Adrenal gland (tissue), 12 donors: ENCODE data around the gene OR4M1. TPM values are rescaled to one million over a fixed set of nuclear protein-coding genes. Genes with fewer than 3 reads are reported as not detected.
"Not testable (repeated sequence)": the region's sequence is repeated elsewhere in the genome, so short reads cannot be mapped to it uniquely, and the experiment has no call there.

Experiments used
- DNase-seq, 7 donors: peaks; one replicate each; pipeline ENCODE4 v3.0.0-alpha.2; 2019 to 2020
- H3K27ac ChIP-seq, 5 donors: fragments of 200-600 bp; sonication (generic) in 4 of 5; 1 replicate in 3 of 5; 2 replicates in 2 of 5; pipeline versions ENCODE4 v1.5.1 to v1.8.0; 2016 to 2020; ENCODE audit warnings: mild to moderate bottlenecking in 1 of 5
- H3K27me3 ChIP-seq: fragments of 200-600 bp; 2 replicates; pipeline ENCODE4 v1.8.0; 2021
- H3K36me3 ChIP-seq, 2 donors: fragments of 200-600 bp; replicated peaks in 1 of 2; 1 replicate in 1 of 2; 2 replicates in 1 of 2; pipeline versions ENCODE4 v1.5.1 to v1.8.0; 2018 to 2022
- H3K4me1 ChIP-seq, 2 donors: fragments of 200-600 bp; replicated peaks in 1 of 2; 1 replicate in 1 of 2; 2 replicates in 1 of 2; pipeline versions ENCODE4 v1.5.1 to v1.8.0; 2018 to 2021
- H3K4me3 ChIP-seq, 4 donors: fragments of 200-600 bp; sonication (generic) in 3 of 4; one replicate each; pipeline ENCODE4 v1.5.1; 2016 to 2018
- H3K9me3 ChIP-seq, 3 donors: fragments of 200-600 bp; sonication (generic) in 1 of 3; replicated peaks in 1 of 3; 1 replicate in 2 of 3; 2 replicates in 1 of 3; pipeline versions ENCODE4 v1.5.1 to v1.8.0; 2016 to 2021
- POLR2A ChIP-seq, 2 donors: fragments of 450-650 bp; IDR thresholded peaks; one replicate each; pipeline ENCODE4 v1.6.1; 2017; ENCODE audit warnings: antibody characterized with exemption in 2 of 2, mild to moderate bottlenecking in 2 of 2, moderate library complexity in 1 of 2
- WGBS, 4 donors: extraction: QIAGEN DNeasy Blood & Tissue Kit in 2 of 4; methylation state at CpG; one replicate each; pipeline versions ENCODE4 v1.1.5 to v1.1.7; 2013 to 2017; 5-methylcytosine and 5-hydroxymethylcytosine counted together
- intact Hi-C, 2 donors: fragments of 100-400 bp; cut with DNase I; formaldehyde crosslinking; loops; one replicate each; pipeline versions ENCODE4 v1.14.1 to v1.15.0; 2022 to 2023
- polyA plus RNA-seq, 3 donors: library from polyadenylated mRNA; stranded (reverse); fragments of 200-250 nt in 2 of 3; fragments of 350-450 nt in 1 of 3; fragmentation: Illumina TruSeq in 1 of 3; extraction: RNeasy Lipid Tissue Mini Kit (QIAGEN cat#74804) in 1 of 3; gene quantifications; one replicate each; pipeline ENCODE4 v1.2.3, GENCODE V29; 2013 to 2014
- total RNA-seq, 9 donors: library from RNA; depleted of rRNA in 4 of 9; stranded (reverse); fragments of >200 nt in 4 of 9; fragments of 120-200 nt in 1 of 9; fragmentation: NEBNext Ultra II Directional in 1 of 9; extraction: Animal tissue kit (Norgen Biotek cat#: 25700) in 1 of 9; gene quantifications; one replicate each; pipeline versions ENCODE4 v1.1.0 to v1.2.4, GENCODE V29; 2013 to 2023
- TF ChIP-seq, protein P1 (sequence below), 6 experiments: fragments of 450-650 bp in 4 of 6; fragments of 200-600 bp in 2 of 6; sonication (generic) in 1 of 6; IDR thresholded peaks; 1 replicate in 5 of 6; 2 replicates in 1 of 6; pipeline versions ENCODE4 v1.5.1 to v1.8.0; 2016 to 2021; ENCODE audit warnings: antibody characterized with exemption in 6 of 6, mild to moderate bottlenecking in 2 of 6, moderate library complexity in 1 of 6
- donor health status: healthy with polysubstance abuse.
- donor health status: Bipolar disorder and iron deficiency.
- donor health status: DM: yes; HTN: yes; CAD: no.
- donor health status: DM: no; HTN: no; CAD: no.
- donor health status: DM: no; HTN: no; CAD: no.
- donor health status: DM: yes; HTN: yes; CAD: no.

Gene OR4M1
- total and polyA plus RNA-seq, 12 donors: not detected

GRCh38 chr14:19754172-19754571, 19.1 kb upstream of the OR4M1 start:
- Histone ChIP-seq H3K4me1 (no peaks in the 10 kb centered on the region), H3K27me3 (no peaks in the 10 kb centered on the region), H3K27ac (no peak overlapping the region), H3K9me3 (no peaks in the 10 kb centered on the region), H3K36me3 (no peaks in the 10 kb centered on the region), H3K4me3 (no peak overlapping the region)
- 24 to 44% (median 25%) methylated on average over 2 of the region's 2 CpGs for WGBS, 4 donors
- intact Hi-C loops: no loop called here
- no peak for DNase-seq
- TF ChIP-seq POLR2A (IDR thresholded peaks at IDR 0.05): no peak
- TF ChIP-seq, protein P1, sequence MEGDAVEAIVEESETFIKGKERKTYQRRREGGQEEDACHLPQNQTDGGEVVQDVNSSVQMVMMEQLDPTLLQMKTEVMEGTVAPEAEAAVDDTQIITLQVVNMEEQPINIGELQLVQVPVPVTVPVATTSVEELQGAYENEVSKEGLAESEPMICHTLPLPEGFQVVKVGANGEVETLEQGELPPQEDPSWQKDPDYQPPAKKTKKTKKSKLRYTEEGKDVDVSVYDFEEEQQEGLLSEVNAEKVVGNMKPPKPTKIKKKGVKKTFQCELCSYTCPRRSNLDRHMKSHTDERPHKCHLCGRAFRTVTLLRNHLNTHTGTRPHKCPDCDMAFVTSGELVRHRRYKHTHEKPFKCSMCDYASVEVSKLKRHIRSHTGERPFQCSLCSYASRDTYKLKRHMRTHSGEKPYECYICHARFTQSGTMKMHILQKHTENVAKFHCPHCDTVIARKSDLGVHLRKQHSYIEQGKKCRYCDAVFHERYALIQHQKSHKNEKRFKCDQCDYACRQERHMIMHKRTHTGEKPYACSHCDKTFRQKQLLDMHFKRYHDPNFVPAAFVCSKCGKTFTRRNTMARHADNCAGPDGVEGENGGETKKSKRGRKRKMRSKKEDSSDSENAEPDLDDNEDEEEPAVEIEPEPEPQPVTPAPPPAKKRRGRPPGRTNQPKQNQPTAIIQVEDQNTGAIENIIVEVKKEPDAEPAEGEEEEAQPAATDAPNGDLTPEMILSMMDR (IDR thresholded peaks at IDR 0.05): no peak

DNA sequence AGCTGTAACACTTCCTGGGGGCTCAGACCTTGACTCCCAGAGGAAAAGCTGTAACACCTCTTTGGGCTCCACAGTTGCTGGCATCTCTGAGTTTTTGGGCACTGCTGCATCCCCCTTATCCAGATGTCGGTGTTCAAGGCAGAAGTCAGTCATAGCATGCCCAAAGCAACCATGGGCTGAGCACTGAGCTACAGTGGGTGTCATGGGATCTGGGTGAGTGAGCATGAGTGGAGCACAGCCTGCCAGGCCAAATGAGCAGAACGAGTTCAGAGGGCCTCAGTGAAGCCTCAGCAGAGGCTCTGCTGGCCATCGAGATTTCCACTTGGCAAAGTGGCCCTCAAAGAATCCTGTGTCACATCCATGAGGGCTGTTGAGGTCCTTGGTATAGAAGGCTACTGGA, 1.8 kb upstream of the OR4M1 start:
- H3K27ac ChIP-seq, DNase-seq, H3K27me3 ChIP-seq, H3K4me3 ChIP-seq, H3K4me1 ChIP-seq, intact Hi-C loops, H3K36me3 ChIP-seq, H3K9me3 ChIP-seq: not testable (repeated sequence)
- 38 to 62% (median 47%) methylated on average over 2 to 3 of the region's 3 CpGs for WGBS, 4 donors

- TF ChIP-seq POLR2A (IDR thresholded peaks at IDR 0.05): no peak
- TF ChIP-seq, protein P1 (IDR thresholded peaks at IDR 0.05): no peak
- peak overlapping the region in 1 of 5 donors; percentile 48 for H3K27ac ChIP-seq
- no peaks in the 10 kb centered on the region for H3K9me3 ChIP-seq
- H3K27me3 ChIP-seq: no peaks in the 10 kb centered on the region
- intact Hi-C loops: no loop called here
- DNase-seq: peak in 2 of 7 donors; percentile 12 to 13
- no peaks in the 10 kb centered on the region for H3K4me1 ChIP-seq
- H3K4me3 ChIP-seq: no peak overlapping the region
- H3K36me3 ChIP-seq: no peaks in the 10 kb centered on the region
- WGBS, 4 donors: 67 to 89% (median 86%) methylated on average over 1 of the region's 1 CpG
Measured at GRCh38 chr14:19771895-19772430, 1.3 kb upstream of the OR4M1 start.

DNA sequence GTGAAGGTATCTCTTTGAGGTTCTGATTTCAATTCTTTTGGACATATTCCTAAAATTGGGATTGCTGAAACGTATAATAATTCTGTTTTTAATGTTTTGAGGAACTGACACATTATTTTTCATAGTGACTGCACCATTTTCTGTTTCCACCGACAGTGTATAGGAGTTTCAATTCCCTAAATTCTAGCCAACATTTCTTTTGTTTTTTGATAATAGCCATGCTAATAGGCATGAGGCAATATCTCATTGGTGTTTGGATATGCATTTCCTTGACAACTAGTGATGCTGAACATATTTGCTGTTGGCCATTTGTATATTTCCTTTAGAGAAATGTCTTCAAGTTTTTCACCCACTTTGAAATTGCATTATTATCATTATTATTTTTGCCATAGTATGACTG, 850 bp upstream of the OR4M1 start:
- H3K36me3 ChIP-seq: not testable (repeated sequence)
- WGBS, 4 donors: 34 to 43% (median 39%) methylated on average over 2 of the region's 2 CpGs

GRCh38 chr14:19775587-19775986, 2.3 kb downstream of the OR4M1 start:
- no peak for DNase-seq
- WGBS, 4 donors: 50 to 76% (median 64%) methylated on average over 1 of the region's 1 CpG

More for the DNA sequence above, 850 bp upstream of the OR4M1 start:
- H3K27me3 ChIP-seq, H3K4me3 ChIP-seq, DNase-seq, H3K9me3 ChIP-seq, intact Hi-C loops, H3K4me1 ChIP-seq: not testable (repeated sequence)
- peak overlapping the region in 1 of 5 donors; percentile 48 for H3K27ac ChIP-seq

DNA sequence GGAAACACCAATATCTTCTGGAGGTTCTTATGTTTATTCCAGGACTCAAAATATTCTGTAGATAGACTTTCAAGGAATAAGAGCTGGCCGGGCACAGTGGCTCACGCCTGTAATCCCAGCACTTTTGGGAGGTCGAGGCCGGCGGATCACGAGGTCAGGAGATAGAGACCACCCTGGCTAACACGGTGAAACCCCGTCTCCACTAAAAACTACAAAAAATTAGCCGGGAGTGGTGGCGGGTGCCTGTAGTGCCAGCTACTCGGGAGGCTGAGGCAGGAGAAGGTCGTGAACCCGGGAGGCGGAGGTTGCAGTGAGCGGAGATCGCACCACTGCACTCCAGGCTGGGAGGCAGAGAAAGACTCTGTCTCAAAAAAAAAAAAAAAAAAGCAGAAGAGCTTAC, 12.5 kb downstream of the OR4M1 start:
- H3K27ac ChIP-seq, H3K4me3 ChIP-seq, H3K9me3 ChIP-seq, H3K4me1 ChIP-seq, intact Hi-C loops, H3K27me3 ChIP-seq, DNase-seq, H3K36me3 ChIP-seq: not testable (repeated sequence)
- 75 to 82% (median 77%) methylated on average over 16 of the region's 16 CpGs for WGBS, 4 donors

More at GRCh38 chr14:19775587-19775986, 2.3 kb downstream of the OR4M1 start:
- no peak overlapping the region for H3K4me3 ChIP-seq
- no peaks in the 10 kb centered on the region for H3K27me3 ChIP-seq
- TF ChIP-seq, protein P1 (IDR thresholded peaks at IDR 0.05): no peak
- TF ChIP-seq POLR2A (IDR thresholded peaks at IDR 0.05): no peak
- no peak overlapping the region for H3K27ac ChIP-seq
- H3K36me3 ChIP-seq: no peaks in the 10 kb centered on the region
- intact Hi-C loops: no loop called here
- no peaks in the 10 kb centered on the region for H3K9me3 ChIP-seq
- H3K4me1 ChIP-seq: no peaks in the 10 kb centered on the region

- intact Hi-C loops: not testable (repeated sequence)
- 67 to 78% (median 73%) methylated on average over 6 of the region's 6 CpGs for WGBS, 4 donors
Measured at GRCh38 chr14:19787318-19787717, 14.0 kb downstream of the OR4M1 start.

DNA sequence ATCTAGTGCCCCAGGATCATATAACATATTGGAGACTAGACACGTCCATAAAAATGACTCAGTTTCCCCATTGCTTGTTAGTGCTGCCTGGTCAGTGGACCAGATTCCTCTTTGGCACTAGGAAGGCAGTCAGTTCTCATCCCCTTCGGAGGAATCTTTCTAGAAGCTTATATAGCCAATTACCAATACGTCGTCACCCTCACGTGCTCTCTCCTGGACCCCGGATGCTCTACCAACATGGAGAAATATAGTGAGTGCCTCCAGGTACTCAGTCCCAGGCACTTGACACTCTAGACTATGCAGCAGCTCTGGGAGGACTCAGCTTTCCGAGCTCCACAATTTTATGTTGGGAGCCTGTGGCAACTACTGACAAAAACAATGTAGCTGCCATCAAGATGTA, 14.8 kb downstream of the OR4M1 start:
- WGBS, 4 donors: 60 to 61% (median 60%) methylated on average over 7 of the region's 7 CpGs
- H3K27ac ChIP-seq, DNase-seq, H3K9me3 ChIP-seq, H3K4me3 ChIP-seq, H3K36me3 ChIP-seq, intact Hi-C loops, H3K4me1 ChIP-seq, H3K27me3 ChIP-seq: not testable (repeated sequence)

More at GRCh38 chr14:19787318-19787717, 14.0 kb downstream of the OR4M1 start:
- DNase-seq, H3K4me1 ChIP-seq, H3K4me3 ChIP-seq, H3K27ac ChIP-seq, H3K9me3 ChIP-seq, H3K36me3 ChIP-seq, H3K27me3 ChIP-seq: not testable (repeated sequence)
